Skeletal muscle satellite cell (primary cell): ENCODE measurements around the gene SLC31A2.

Experiments used
- H3K27me3 ChIP-seq: 2 replicates; pipeline ENCODE4 v1.7.0; 2013; ENCODE audit warnings: low read length; ENCODE audit not compliant: control insufficient read depth, insufficient read depth
- H3K36me3 ChIP-seq: 2 replicates; pipeline ENCODE4 v1.7.0; 2013; ENCODE audit warnings: mild to moderate bottlenecking, control low read depth, low read length; ENCODE audit not compliant: insufficient read depth
- H3K4me1 ChIP-seq: 2 replicates; pipeline ENCODE4 v1.7.0; 2013; ENCODE audit warnings: low read length; ENCODE audit not compliant: control insufficient read depth, insufficient read depth
- H3K4me2 ChIP-seq: 2 replicates; pipeline ENCODE4 v1.7.0; 2013; ENCODE audit warnings: mild to moderate bottlenecking, low read length
- H3K4me3 ChIP-seq: 2 replicates; pipeline ENCODE4 v1.7.0; 2013; ENCODE audit warnings: low read length
- H3K9ac ChIP-seq: 2 replicates; pipeline ENCODE4 v1.7.0; 2013; ENCODE audit warnings: mild to moderate bottlenecking, low read depth, low read length, moderate library complexity
- H3K9me3 ChIP-seq: replicated peaks from 2 replicates; pipeline ENCODE4 v1.7.0; 2013; ENCODE audit warnings: mild to moderate bottlenecking, control low read depth, low read length

SLC31A2 gene

DNA sequence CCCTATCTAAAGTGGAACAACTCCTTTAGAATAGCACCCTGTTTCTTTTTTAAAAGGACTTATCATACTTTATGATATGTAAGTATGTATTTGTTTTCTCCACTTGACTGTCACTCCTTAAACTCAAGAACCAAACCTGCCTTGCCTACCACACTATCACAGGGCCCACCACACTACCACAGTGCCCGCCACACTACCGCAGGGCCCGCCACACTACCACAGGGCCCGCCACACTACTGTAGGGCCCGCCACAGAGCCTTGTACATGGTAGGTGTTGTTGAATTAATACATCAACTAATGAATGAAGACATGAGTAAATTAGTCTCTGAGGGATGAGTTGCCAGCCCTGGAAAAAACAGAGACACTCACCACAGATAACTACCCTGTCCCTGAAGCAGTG lies 18.0 kb downstream of the SLC31A2 start:
- H3K36me3 ChIP-seq = peaks cover 89% of the 10 kb centered on the region
- no peak overlapping the region for H3K4me3 ChIP-seq
- no peak overlapping the region for H3K9ac ChIP-seq

DNA sequence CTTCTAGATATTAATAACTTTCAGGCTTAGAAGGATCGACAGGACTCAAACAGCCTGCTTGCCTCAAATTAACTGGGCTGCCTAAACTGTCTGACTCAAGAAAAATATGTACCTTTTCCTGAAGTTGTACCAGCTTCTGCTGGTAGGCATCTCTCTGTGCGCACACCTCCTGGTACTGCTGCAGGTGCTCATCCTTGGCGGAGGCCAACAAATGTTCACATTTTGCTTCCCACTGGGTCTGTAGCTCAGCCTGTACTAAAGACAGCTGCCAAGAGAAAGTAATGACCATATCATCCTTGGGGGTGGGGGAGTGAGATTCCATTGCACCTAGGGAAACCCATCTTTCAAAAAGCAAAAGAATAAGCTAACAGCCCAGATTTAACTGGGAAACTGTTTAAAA lies 22.5 kb downstream of the SLC31A2 start:
- Histone ChIP-seq H3K4me3 (no peak overlapping the region), H3K36me3 (peaks cover 83% of the 10 kb centered on the region), H3K9me3 (no peaks in the 10 kb centered on the region), H3K27me3 (no peaks in the 10 kb centered on the region), H3K9ac (no peak overlapping the region), H3K4me2 (no peak overlapping the region), H3K4me1 (peaks cover 7% of the 10 kb centered on the region)

More for the DNA sequence above, 18.0 kb downstream of the SLC31A2 start:
- no peaks in the 10 kb centered on the region for H3K27me3 ChIP-seq
- peaks cover 12% of the 10 kb centered on the region for H3K4me1 ChIP-seq
- no peaks in the 10 kb centered on the region for H3K9me3 ChIP-seq
- no peak overlapping the region for H3K4me2 ChIP-seq

GRCh38 chr9:113176803-113177202 lies 26.0 kb downstream of the SLC31A2 start:
- Histone ChIP-seq H3K9ac (no peak overlapping the region), H3K4me1 (peaks cover 12% of the 10 kb centered on the region)

DNA sequence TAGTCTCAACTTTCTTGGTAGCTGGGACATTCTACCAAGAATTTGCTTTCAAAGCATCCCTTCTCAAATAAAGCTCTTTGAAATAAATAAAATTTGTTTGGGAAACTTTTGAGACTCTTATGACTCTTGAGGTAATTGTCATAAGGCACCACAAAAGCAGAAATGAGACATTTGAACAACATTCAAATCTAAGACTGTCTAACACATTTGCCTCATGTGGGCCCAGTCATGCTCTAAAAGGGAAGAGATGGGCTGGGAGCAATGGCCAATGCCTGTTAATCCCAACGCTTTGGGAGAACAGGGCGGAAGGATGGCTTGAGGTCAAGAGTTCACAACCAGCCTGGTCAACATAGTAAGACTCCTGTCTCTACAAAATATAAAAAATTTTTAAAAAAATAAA lies 26.4 kb downstream of the SLC31A2 start:
- Histone ChIP-seq H3K36me3 (peaks cover 78% of the 10 kb centered on the region), H3K4me3 (no peak overlapping the region), H3K27me3 (no peaks in the 10 kb centered on the region), H3K9ac (no peak overlapping the region), H3K4me1 (peaks cover 12% of the 10 kb centered on the region), H3K4me2 (no peak overlapping the region), H3K9me3 (no peaks in the 10 kb centered on the region)

More at GRCh38 chr9:113176803-113177202, 26.0 kb downstream of the SLC31A2 start:
- Histone ChIP-seq H3K4me3 (no peak overlapping the region), H3K4me2 (no peak overlapping the region), H3K27me3 (no peaks in the 10 kb centered on the region), H3K36me3 (peaks cover 74% of the 10 kb centered on the region), H3K9me3 (no peaks in the 10 kb centered on the region)

GRCh38 chr9:113178087-113178486 lies 27.3 kb downstream of the SLC31A2 start:
- H3K4me1 ChIP-seq = peaks cover 12% of the 10 kb centered on the region
- no peaks in the 10 kb centered on the region for H3K9me3 ChIP-seq
- H3K4me3 ChIP-seq = no peak overlapping the region
- H3K36me3 ChIP-seq = peaks cover 78% of the 10 kb centered on the region
- H3K9ac ChIP-seq = no peak overlapping the region
- H3K27me3 ChIP-seq = no peaks in the 10 kb centered on the region
- peak overlapping the region; percentile 1 for H3K4me2 ChIP-seq

GRCh38 chr9:113179839-113180238 lies 29.0 kb downstream of the SLC31A2 start:
- peaks cover 80% of the 10 kb centered on the region for H3K36me3 ChIP-seq
- no peak overlapping the region for H3K9ac ChIP-seq
- no peaks in the 10 kb centered on the region for H3K27me3 ChIP-seq
- H3K4me2 ChIP-seq = no peak overlapping the region
- H3K4me1 ChIP-seq = peaks cover 12% of the 10 kb centered on the region
- no peak overlapping the region for H3K4me3 ChIP-seq
- no peaks in the 10 kb centered on the region for H3K9me3 ChIP-seq

- no peaks in the 10 kb centered on the region for H3K27me3 ChIP-seq
Measured at GRCh38 chr9:113181165-113181564, 30.4 kb downstream of the SLC31A2 start.

DNA sequence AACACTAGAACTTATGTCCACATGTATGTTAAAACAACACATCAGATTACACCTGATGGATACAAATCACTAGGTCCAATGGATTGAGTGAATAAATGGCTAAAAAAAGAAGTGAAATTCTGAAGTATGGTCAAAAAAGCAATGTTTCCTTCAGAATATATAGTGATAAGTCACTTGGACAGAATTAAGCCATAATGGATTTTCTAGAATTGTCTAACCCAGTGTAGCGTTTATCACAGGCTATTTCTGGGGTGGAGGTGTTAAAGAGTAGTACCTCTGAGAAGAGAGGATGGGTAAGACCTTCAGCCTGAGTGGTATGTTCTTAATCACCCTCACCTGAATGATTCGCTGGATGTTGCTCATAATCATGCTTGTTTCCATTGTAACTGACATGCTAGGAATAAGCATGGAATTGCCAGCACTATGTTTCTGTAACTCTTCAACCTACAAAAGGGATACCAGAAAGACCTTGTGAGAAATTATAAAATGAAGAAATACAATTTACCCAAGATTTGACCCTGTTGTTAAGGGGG lies 33.2 kb downstream of the SLC31A2 start:
- H3K4me3 ChIP-seq = no peak overlapping the region
- H3K27me3 ChIP-seq = no peaks in the 10 kb centered on the region
- no peak overlapping the region for H3K4me2 ChIP-seq
- H3K36me3 ChIP-seq = peaks cover 70% of the 10 kb centered on the region
- peaks cover 19% of the 10 kb centered on the region for H3K4me1 ChIP-seq
- H3K9me3 ChIP-seq = no peaks in the 10 kb centered on the region
- no peak overlapping the region for H3K9ac ChIP-seq

More at GRCh38 chr9:113181165-113181564, 30.4 kb downstream of the SLC31A2 start:
- Histone ChIP-seq H3K4me3 (no peak overlapping the region), H3K4me1 (peaks cover 12% of the 10 kb centered on the region), H3K9me3 (no peaks in the 10 kb centered on the region), H3K4me2 (no peak overlapping the region), H3K36me3 (peaks cover 79% of the 10 kb centered on the region), H3K9ac (no peak overlapping the region)

GRCh38 chr9:113184539-113184938 lies 33.7 kb downstream of the SLC31A2 start:
- H3K36me3 ChIP-seq = peaks cover 70% of the 10 kb centered on the region
- H3K4me3 ChIP-seq = no peak overlapping the region
- no peak overlapping the region for H3K9ac ChIP-seq

GRCh38 chr9:113185271-113185670 lies 34.5 kb downstream of the SLC31A2 start:
- no peak overlapping the region for H3K9ac ChIP-seq
- peaks cover 69% of the 10 kb centered on the region for H3K36me3 ChIP-seq
- no peak overlapping the region for H3K4me2 ChIP-seq
- no peaks in the 10 kb centered on the region for H3K9me3 ChIP-seq
- H3K4me3 ChIP-seq = no peak overlapping the region
- no peaks in the 10 kb centered on the region for H3K27me3 ChIP-seq
- H3K4me1 ChIP-seq = peaks cover 21% of the 10 kb centered on the region

More at GRCh38 chr9:113184539-113184938, 33.7 kb downstream of the SLC31A2 start:
- no peak overlapping the region for H3K4me2 ChIP-seq
- peaks cover 21% of the 10 kb centered on the region for H3K4me1 ChIP-seq
- H3K9me3 ChIP-seq = no peaks in the 10 kb centered on the region
- H3K27me3 ChIP-seq = no peaks in the 10 kb centered on the region

GRCh38 chr9:113186137-113186755 lies 35.4 kb downstream of the SLC31A2 start:
- Histone ChIP-seq H3K4me2 (no peak overlapping the region), H3K4me1 (peaks cover 21% of the 10 kb centered on the region), H3K4me3 (no peak overlapping the region), H3K36me3 (peaks cover 67% of the 10 kb centered on the region), H3K27me3 (no peaks in the 10 kb centered on the region), H3K9me3 (no peaks in the 10 kb centered on the region), H3K9ac (no peak overlapping the region)
